ENCODE results near the gene PDE11A. TPM values are rescaled to one million over a fixed set of nuclear protein-coding genes. Genes with fewer than 3 reads are reported as not detected.

PDE11A gene
- polyA plus RNA-seq, 1 experiment, result 0.53 TPM

DNA sequence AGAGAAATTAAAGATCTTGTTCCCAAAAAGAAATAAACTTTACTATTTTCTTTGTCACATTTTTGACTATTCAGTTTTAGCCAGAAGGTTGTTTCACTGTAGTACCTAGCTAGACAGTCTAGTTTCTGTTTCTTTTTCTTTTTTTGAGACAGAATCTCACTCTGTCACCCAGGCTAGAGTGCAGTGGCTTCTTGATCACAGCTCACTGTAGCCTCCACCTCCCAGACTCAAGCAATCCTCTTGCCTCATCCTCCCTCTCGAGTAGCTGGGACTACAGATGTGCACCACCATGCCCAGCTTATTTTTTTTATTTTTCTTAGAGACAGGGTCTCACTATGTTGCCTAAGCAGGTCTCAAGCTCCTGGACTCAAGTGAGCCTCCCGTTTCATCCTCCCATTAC lies 41.9 kb upstream of the PDE11A start:
- TF ChIP-seq, protein P1, sequence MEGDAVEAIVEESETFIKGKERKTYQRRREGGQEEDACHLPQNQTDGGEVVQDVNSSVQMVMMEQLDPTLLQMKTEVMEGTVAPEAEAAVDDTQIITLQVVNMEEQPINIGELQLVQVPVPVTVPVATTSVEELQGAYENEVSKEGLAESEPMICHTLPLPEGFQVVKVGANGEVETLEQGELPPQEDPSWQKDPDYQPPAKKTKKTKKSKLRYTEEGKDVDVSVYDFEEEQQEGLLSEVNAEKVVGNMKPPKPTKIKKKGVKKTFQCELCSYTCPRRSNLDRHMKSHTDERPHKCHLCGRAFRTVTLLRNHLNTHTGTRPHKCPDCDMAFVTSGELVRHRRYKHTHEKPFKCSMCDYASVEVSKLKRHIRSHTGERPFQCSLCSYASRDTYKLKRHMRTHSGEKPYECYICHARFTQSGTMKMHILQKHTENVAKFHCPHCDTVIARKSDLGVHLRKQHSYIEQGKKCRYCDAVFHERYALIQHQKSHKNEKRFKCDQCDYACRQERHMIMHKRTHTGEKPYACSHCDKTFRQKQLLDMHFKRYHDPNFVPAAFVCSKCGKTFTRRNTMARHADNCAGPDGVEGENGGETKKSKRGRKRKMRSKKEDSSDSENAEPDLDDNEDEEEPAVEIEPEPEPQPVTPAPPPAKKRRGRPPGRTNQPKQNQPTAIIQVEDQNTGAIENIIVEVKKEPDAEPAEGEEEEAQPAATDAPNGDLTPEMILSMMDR (IDR thresholded peaks at IDR 0.05; ENCODE audit: insufficient read depth, low read depth, low read length), result no peak
- ChIA-PET POLR2A (no interaction called here), CTCF (interaction anchor here (0.9 to 1.1 kb wide), 2 partner anchors 10 to 300 kb away, joined by 4 to 7 read pairs; no protein-coding TSS in a partner anchor)
- no peaks in the 10 kb centered on the region for H3K27me3 ChIP-seq (ENCODE audit: control insufficient read depth, insufficient read depth, low read length)
- H3K36me3 ChIP-seq (ENCODE audit: control insufficient read depth, insufficient read depth, low read length), result peaks cover 2% of the 10 kb centered on the region; the same call in 1 of the 2 replicates
- DNase-seq (ENCODE audit: low read depth), result no peak
- H3K4me3 ChIP-seq (ENCODE audit: low read depth, low read length), result no peak overlapping the region

DNA sequence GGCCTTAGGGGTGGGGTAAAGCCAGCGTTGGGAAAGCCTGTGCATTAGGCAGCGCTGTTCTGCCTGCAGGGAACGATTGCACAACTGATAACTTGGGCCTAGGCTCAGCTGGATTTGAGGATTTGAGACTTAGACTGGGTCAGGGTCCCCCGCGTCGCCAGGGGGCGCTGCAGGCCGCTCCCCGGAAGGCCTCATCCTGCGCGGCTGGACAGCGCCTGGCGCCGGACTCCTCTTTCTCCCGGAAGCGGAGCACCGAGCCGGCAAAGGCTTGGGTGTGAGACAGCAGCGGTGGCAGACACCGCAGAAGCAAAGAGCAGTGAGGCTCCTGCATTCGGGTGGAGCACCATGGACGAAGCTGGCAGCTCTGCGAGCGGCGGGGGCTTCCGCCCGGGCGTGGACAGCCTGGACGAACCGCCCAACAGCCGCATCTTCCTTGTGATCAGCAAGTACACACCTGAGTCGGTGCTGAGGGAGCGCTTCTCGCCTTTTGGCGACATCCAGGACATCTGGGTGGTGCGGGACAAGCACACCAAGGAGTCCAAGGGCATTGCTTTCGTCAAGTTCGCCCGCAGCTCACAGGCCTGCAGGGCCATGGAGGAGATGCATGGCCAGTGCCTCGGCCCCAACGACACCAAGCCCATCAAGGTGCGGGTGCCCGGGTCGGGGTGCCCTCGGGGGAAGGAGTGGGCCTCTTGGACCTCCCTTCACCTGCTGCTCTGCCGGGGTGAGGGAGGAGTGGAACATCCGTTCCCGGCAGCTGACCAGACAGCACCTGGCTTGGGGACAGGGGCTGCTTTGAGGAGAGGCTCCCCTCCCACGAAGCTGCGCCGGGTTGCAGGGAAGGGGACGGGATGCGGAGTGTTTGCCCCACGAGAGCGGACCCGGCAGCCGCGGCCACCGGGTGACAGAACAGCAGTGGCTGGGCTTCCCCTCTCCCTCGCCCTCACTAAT lies 39.9 kb upstream of the PDE11A start, which contains the start of gene RBM45:
RBM45 (plus strand) TSS at position 236 of the 951 bp plus-strand sequence; CDS start at position 346, 110 bp downstream.
- CTCF ChIA-PET, result interaction anchor here (0.5 to 3.7 kb wide), 34 partner anchors 8 to 533 kb away, joined by 3 to 40 read pairs (median 4); no protein-coding TSS in a partner anchor
- Histone ChIP-seq H3K27me3 (ENCODE audit: control insufficient read depth, insufficient read depth, low read length) (no peaks in the 10 kb centered on the region), H3K36me3 (ENCODE audit: control insufficient read depth, insufficient read depth, low read length) (no peaks in the 10 kb centered on the region), H3K4me3 (ENCODE audit: low read depth, low read length) (peak within 1 kb of the TSS; percentile 65)
- TF ChIP-seq, protein P1 (IDR thresholded peaks at IDR 0.05; ENCODE audit: insufficient read depth, low read depth, low read length), result peak; percentile 99
- POLR2A ChIA-PET, result interaction anchor here (0.6 kb wide), 1 partner anchor 339 kb away, joined by 3 read pairs; the partner anchor contains the start of genes PJVK and PRKRA
- DNase-seq (ENCODE audit: low read depth), result peak; percentile 62

DNA sequence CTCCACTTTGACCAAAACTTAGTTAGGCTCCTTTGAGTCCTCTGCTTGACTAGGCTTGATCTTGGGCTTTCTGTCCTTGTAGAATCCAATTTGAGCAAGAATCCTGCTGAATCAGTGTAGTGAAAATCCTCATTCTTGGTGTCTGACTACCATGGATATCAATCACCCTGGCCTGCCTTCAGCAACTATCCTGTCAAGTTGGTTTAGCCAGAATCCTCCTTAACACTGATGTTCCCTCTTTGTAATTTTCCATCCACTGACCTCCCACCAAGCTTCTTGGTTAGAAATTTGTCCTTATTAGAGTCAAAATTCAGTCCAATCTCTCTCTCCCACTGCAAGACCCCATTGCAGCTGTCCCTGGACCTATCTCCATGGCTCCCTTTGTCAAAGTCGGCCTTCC lies 39.2 kb upstream of the PDE11A start:
- no peaks in the 10 kb centered on the region for H3K36me3 ChIP-seq (ENCODE audit: control insufficient read depth, insufficient read depth, low read length)
- no peak overlapping the region for H3K4me3 ChIP-seq (ENCODE audit: low read depth, low read length)
- POLR2A ChIA-PET, result interaction anchor here (0.6 kb wide), 2 partner anchors 303 to 340 kb away, joined by 3 read pairs; partner anchors contain the start of genes PJVK and PRKRA
- no peak for DNase-seq (ENCODE audit: low read depth)
- no peaks in the 10 kb centered on the region for H3K27me3 ChIP-seq (ENCODE audit: control insufficient read depth, insufficient read depth, low read length)
- TF ChIP-seq, protein P1 (IDR thresholded peaks at IDR 0.05; ENCODE audit: insufficient read depth, low read depth, low read length), result no peak
- CTCF ChIA-PET, result interaction anchor here (0.5 to 3.7 kb wide), 27 partner anchors 7 to 534 kb away, joined by 3 to 40 read pairs (median 4); no protein-coding TSS in a partner anchor

DNA sequence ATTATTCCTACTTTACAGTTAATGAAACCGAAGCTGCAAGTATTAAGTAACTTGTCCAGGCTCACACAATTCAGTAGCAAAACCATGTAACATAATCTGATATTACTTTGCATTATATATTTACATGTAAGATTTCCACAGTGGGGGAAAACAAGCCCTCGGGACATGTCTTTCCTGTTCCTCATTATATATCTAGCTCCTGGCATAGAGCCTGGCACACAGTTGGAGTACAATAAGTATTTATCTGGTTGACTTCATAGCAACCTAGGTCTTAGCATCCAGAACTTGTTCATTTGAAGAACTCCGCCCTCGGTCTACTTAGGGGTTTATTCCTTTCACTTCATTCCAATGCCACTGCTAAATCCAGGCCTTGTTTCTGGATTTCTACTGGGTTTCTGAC lies 38.1 kb upstream of the PDE11A start:
- TF ChIP-seq, protein P1 (IDR thresholded peaks at IDR 0.05; ENCODE audit: insufficient read depth, low read depth, low read length), result no peak
- CTCF ChIA-PET, result interaction anchor here (0.6 to 3.7 kb wide), 11 partner anchors 9 to 712 kb away, joined by 3 to 40 read pairs (median 3); no protein-coding TSS in a partner anchor
- POLR2A ChIA-PET, result no interaction called here
- no peak for DNase-seq (ENCODE audit: low read depth)
- Histone ChIP-seq H3K36me3 (ENCODE audit: control insufficient read depth, insufficient read depth, low read length) (no peaks in the 10 kb centered on the region), H3K4me3 (ENCODE audit: low read depth, low read length) (no peak overlapping the region), H3K27me3 (ENCODE audit: control insufficient read depth, insufficient read depth, low read length) (no peaks in the 10 kb centered on the region)

DNA sequence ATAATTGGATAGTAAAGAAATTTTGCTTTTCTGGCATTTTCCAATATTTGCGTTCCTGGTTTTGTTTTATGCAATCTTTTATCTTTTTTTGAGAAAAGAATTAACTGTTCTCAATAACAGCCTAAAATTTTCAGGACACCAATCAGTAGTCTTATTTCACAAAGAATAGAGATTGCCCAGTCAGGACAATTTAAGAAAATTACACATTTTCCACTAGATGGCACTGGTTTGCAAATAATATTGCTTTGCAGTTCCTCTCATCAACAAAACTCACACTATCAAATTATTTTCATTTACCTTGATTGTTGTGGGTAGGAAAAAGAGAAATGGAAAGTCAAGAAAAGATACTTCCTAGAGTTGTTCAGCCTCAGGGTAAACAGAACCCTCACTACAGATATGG lies 37.2 kb upstream of the PDE11A start:
- TF ChIP-seq, protein P1 (IDR thresholded peaks at IDR 0.05; ENCODE audit: insufficient read depth, low read depth, low read length), result peak; percentile 55
- no peak overlapping the region for H3K4me3 ChIP-seq (ENCODE audit: low read depth, low read length)
- DNase-seq (ENCODE audit: low read depth), result no peak
- ChIA-PET CTCF (interaction anchor here (1.0 to 2.9 kb wide), 3 partner anchors 9 to 124 kb away, joined by 3 to 12 read pairs (median 3); no protein-coding TSS in a partner anchor), POLR2A (no interaction called here)
- H3K36me3 ChIP-seq (ENCODE audit: control insufficient read depth, insufficient read depth, low read length), result no peaks in the 10 kb centered on the region
- no peaks in the 10 kb centered on the region for H3K27me3 ChIP-seq (ENCODE audit: control insufficient read depth, insufficient read depth, low read length)

All from BJ (cell line).